Measurements from ENCODE around the gene CNTRL.

- TF ChIP-seq CTCF (IDR thresholded peaks at IDR 0.05) (no peak), POLR2A (IDR thresholded peaks at IDR 0.05) (no peak)
Observed at GRCh38 chr9:121048618-121049017, 26.1 kb upstream of the CNTRL start.
